ENCODE measurements around the gene AR. TPM values are rescaled to one million over a fixed set of nuclear protein-coding genes. Genes with fewer than 3 reads are reported as not detected.

AR gene
- total and polyA plus RNA-seq, 9 of the 15 experiments (the other 6 are each of a cell fraction or from before 2014, with no cell fraction given), result 0.01 to 0.04 (median 0.01) TPM; not detected in 6

DNA sequence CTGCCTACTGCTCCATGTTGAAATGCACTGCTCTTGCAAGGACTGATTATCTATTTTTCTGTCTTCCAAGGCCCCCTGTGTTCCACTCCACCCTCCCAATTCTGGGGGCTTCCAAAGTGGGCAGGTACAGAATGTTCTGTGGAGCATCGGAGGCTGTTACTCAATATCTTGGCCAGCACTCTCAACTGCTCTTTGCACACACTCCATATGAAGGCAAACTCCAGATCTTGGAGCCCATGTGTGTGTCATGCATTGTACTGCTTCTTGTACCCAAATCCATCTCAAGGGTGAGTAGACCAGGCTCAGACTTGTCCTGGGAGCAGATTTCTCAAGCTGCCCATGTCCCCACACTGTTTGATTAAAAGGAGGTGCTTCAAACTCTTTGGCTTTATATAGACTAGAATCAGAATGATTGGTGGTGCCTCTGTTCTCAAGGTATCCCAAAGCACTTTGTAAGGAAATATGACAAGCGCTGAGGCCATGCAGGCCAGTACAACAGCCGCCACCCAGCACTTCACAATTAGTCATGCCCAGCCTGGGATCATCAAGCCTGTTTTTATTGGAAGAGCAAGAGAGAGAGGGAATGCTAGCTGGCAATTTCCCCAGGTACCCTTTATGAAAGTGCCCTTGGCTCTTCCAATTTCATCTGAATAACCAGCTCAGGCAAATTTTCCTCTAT is 44.3 kb downstream of the AR start (continued):
- TF ChIP-seq, protein P1, sequence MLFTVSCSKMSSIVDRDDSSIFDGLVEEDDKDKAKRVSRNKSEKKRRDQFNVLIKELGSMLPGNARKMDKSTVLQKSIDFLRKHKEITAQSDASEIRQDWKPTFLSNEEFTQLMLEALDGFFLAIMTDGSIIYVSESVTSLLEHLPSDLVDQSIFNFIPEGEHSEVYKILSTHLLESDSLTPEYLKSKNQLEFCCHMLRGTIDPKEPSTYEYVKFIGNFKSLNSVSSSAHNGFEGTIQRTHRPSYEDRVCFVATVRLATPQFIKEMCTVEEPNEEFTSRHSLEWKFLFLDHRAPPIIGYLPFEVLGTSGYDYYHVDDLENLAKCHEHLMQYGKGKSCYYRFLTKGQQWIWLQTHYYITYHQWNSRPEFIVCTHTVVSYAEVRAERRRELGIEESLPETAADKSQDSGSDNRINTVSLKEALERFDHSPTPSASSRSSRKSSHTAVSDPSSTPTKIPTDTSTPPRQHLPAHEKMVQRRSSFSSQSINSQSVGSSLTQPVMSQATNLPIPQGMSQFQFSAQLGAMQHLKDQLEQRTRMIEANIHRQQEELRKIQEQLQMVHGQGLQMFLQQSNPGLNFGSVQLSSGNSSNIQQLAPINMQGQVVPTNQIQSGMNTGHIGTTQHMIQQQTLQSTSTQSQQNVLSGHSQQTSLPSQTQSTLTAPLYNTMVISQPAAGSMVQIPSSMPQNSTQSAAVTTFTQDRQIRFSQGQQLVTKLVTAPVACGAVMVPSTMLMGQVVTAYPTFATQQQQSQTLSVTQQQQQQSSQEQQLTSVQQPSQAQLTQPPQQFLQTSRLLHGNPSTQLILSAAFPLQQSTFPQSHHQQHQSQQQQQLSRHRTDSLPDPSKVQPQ (CRISPR knock-in tag; IDR thresholded peaks at IDR 0.05; ENCODE audit: borderline replicate concordance), result no peak
- no peak for TF ChIP-seq MAFF (IDR thresholded peaks at IDR 0.05; ENCODE audit: low read length)
- no peak for TF ChIP-seq ZNF785 (CRISPR knock-in tag; IDR thresholded peaks at IDR 0.05)
- TF ChIP-seq MEF2A (IDR thresholded peaks at IDR 0.05; ENCODE audit: control insufficient read depth, low read depth, low read length), result no peak
- TF ChIP-seq, protein P2, sequence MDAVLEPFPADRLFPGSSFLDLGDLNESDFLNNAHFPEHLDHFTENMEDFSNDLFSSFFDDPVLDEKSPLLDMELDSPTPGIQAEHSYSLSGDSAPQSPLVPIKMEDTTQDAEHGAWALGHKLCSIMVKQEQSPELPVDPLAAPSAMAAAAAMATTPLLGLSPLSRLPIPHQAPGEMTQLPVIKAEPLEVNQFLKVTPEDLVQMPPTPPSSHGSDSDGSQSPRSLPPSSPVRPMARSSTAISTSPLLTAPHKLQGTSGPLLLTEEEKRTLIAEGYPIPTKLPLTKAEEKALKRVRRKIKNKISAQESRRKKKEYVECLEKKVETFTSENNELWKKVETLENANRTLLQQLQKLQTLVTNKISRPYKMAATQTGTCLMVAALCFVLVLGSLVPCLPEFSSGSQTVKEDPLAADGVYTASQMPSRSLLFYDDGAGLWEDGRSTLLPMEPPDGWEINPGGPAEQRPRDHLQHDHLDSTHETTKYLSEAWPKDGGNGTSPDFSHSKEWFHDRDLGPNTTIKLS (IDR thresholded peaks at IDR 0.05; ENCODE audit: borderline replicate concordance, low read depth), result no peak
- TF ChIP-seq MED1 (CRISPR knock-in tag; IDR thresholded peaks at IDR 0.05; ENCODE audit: borderline replicate concordance), result no peak
- TF ChIP-seq CSDE1 (IDR thresholded peaks at IDR 0.05), result no peak
- TF ChIP-seq SLC30A9 (CRISPR knock-in tag; IDR thresholded peaks at IDR 0.05), result no peak
- no peak for TF ChIP-seq ZNF76 (CRISPR knock-in tag; IDR thresholded peaks at IDR 0.05; ENCODE audit: borderline replicate concordance)
- no peak for TF ChIP-seq SAFB (IDR thresholded peaks at IDR 0.05; ENCODE audit: borderline replicate concordance, low read depth, low read length)
- TF ChIP-seq, protein P3, sequence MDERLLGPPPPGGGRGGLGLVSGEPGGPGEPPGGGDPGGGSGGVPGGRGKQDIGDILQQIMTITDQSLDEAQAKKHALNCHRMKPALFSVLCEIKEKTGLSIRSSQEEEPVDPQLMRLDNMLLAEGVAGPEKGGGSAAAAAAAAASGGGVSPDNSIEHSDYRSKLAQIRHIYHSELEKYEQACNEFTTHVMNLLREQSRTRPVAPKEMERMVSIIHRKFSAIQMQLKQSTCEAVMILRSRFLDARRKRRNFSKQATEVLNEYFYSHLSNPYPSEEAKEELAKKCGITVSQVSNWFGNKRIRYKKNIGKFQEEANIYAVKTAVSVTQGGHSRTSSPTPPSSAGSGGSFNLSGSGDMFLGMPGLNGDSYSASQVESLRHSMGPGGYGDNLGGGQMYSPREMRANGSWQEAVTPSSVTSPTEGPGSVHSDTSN (CRISPR knock-in tag; IDR thresholded peaks at IDR 0.05; ENCODE audit: low read depth), result no peak
- TF ChIP-seq, protein P3 (tag; conservative IDR thresholded peaks at IDR 0.05; ENCODE audit: low read depth), result no peak
- no peak for TF ChIP-seq LEF1 (IDR thresholded peaks at IDR 0.05)

Data from K562 (cell line).